NCI-H526 treated with DMSO at 0.1 percent for 48 hours (cell line): ENCODE data around the gene TMEM255A.

Experiments used
- DNase-seq: peaks from one replicate; lab custom pipeline; 2025; lab: John Stamatoyannopoulos, UW

Gene TMEM255A

GRCh38 chrX:120269373-120270035 lies 41.8 kb downstream of the TMEM255A start:
- DNase-seq, result no peak

- DNase-seq, result no peak
Observed at GRCh38 chrX:120264341-120264740, 46.9 kb downstream of the TMEM255A start.

- no peak for DNase-seq
Observed at GRCh38 chrX:120262859-120263708, 48.2 kb downstream of the TMEM255A start.

- peak; percentile 77 for DNase-seq
Observed at GRCh38 chrX:120260369-120260768, 50.9 kb downstream of the TMEM255A start.

GRCh38 chrX:120253784-120254183 lies 57.5 kb downstream of the TMEM255A start:
- no peak for DNase-seq

- DNase-seq, result peak; percentile 13
Observed at GRCh38 chrX:120251471-120252011, 59.7 kb downstream of the TMEM255A start.

GRCh38 chrX:120250522-120251271 lies 60.6 kb downstream of the TMEM255A start, which contains the start of gene ZBTB33:
Gene ZBTB33 (plus strand): TSS chrX:120250812. CDS start chrX:120253416, 2,604 bp downstream.
- peak; percentile 87 for DNase-seq

- peak; percentile 70 for DNase-seq
Observed at GRCh38 chrX:120244735-120245498, 66.3 kb downstream of the TMEM255A start.

GRCh38 chrX:120244395-120244734 lies 66.9 kb downstream of the TMEM255A start:
- DNase-seq, result no peak

- DNase-seq, result no peak
Observed at GRCh38 chrX:120242813-120243212, 68.4 kb downstream of the TMEM255A start.

- no peak for DNase-seq
Observed at GRCh38 chrX:120238933-120239332, 72.3 kb downstream of the TMEM255A start.

- DNase-seq, result no peak
Observed at GRCh38 chrX:120236687-120237479, 74.4 kb downstream of the TMEM255A start.

- no peak for DNase-seq
Observed at GRCh38 chrX:120235284-120235683, 76.0 kb downstream of the TMEM255A start.

- no peak for DNase-seq
Observed at GRCh38 chrX:120228187-120228908, 82.9 kb downstream of the TMEM255A start.

GRCh38 chrX:120224388-120224787 lies 86.9 kb downstream of the TMEM255A start:
- no peak for DNase-seq

- no peak for DNase-seq
Observed at GRCh38 chrX:120223374-120223773, 87.9 kb downstream of the TMEM255A start.

GRCh38 chrX:120213438-120214265 lies 97.6 kb downstream of the TMEM255A start:
- peak; percentile 2 for DNase-seq
